ENCODE data around the gene PIP5K1C.

PIP5K1C gene

GRCh38 chr19:3604987-3605343 lies 95.3 kb downstream of the PIP5K1C start:
- TF ChIP-seq, protein P1, sequence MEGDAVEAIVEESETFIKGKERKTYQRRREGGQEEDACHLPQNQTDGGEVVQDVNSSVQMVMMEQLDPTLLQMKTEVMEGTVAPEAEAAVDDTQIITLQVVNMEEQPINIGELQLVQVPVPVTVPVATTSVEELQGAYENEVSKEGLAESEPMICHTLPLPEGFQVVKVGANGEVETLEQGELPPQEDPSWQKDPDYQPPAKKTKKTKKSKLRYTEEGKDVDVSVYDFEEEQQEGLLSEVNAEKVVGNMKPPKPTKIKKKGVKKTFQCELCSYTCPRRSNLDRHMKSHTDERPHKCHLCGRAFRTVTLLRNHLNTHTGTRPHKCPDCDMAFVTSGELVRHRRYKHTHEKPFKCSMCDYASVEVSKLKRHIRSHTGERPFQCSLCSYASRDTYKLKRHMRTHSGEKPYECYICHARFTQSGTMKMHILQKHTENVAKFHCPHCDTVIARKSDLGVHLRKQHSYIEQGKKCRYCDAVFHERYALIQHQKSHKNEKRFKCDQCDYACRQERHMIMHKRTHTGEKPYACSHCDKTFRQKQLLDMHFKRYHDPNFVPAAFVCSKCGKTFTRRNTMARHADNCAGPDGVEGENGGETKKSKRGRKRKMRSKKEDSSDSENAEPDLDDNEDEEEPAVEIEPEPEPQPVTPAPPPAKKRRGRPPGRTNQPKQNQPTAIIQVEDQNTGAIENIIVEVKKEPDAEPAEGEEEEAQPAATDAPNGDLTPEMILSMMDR (conservative IDR thresholded peaks at IDR 0.05; ENCODE audit: low read length): no peak
- no peak overlapping the region for H3K4me3 ChIP-seq (ENCODE audit: low read length)
- DNase-seq (ENCODE audit: low read depth): no peak

DNA sequence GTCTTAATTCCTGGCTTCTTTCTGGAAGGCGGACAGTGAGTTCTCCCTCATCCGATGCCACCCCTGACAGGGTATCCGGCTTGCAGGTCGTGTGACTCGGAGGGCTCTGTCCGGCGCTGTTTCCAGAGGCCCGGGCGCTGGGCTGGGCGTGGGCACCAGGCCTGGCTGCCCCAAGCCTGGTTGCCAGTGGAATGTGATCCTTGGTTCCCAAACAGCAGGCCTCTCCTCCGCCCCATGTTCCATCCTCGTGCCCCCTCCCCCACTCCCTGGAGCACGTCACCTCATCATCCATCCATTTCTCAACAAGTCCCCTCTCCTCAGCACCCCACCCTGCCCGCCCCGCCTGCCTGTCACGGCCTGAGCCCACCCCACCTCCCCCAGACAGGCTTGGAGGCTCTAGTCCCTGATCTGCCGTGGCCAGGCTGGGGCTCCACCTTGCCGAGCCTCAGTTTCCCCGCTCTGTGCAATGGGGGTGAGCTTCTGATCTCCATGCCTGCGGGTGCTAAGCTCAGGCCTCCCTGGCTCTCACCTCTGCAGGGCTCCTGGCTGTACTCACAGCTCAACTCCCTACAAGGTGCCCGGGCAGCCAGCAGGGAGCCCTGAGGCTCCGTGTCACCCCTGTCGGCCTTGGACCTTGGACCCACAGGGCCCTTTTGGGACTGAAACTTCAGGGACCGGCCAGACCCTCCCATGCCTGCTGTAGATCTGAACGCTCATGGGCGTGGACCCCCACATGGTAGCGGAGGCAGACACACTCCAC lies 95.9 kb downstream of the PIP5K1C start:
- no peak for DNase-seq (ENCODE audit: low read depth)
- H3K4me3 ChIP-seq (ENCODE audit: low read length): no peak overlapping the region
- TF ChIP-seq, protein P1 (conservative IDR thresholded peaks at IDR 0.05; ENCODE audit: low read length): no peak

DNA sequence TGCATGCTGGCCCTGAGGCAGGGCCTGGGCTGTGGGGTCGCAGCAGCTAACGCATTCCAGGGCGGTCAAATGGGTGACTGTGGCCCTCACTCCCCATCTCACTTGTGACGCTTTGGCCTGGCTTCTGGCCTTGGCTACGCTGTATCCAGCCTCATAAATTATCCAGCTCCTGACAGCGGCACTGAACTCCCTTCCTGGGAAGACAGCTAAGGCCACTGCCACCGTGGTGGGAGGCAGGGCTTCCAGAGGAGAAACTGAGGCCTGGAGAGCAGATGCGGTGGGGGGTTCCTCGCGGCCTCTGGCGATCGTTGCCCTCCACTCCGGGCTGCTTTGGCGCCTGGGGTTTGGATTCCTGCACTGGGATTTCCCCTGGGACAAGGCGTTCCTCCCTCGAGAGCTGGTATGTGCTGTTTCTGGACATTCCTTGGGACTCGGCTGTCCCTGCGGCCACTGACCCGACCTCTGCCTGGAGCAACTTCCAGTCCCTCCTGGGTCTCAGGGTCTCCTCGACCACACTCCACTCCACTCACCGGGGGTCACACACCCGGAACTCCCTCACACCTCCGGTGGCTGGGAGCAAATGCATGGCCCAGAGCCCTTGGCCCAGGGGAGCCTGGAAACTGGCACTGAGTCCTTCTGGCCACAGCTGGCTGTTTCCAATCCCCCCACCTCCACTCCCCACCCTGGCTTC lies 97.0 kb downstream of the PIP5K1C start:
- H3K4me3 ChIP-seq (ENCODE audit: low read length): no peak overlapping the region
- TF ChIP-seq, protein P1 (conservative IDR thresholded peaks at IDR 0.05; ENCODE audit: low read length): no peak
- no peak for DNase-seq (ENCODE audit: low read depth)

- TF ChIP-seq, protein P1 (conservative IDR thresholded peaks at IDR 0.05; ENCODE audit: low read length): no peak
- H3K4me3 ChIP-seq (ENCODE audit: low read length): no peak overlapping the region
- DNase-seq (ENCODE audit: low read depth): no peak
Measured at GRCh38 chr19:3601021-3601420, 99.2 kb downstream of the PIP5K1C start.

DNA sequence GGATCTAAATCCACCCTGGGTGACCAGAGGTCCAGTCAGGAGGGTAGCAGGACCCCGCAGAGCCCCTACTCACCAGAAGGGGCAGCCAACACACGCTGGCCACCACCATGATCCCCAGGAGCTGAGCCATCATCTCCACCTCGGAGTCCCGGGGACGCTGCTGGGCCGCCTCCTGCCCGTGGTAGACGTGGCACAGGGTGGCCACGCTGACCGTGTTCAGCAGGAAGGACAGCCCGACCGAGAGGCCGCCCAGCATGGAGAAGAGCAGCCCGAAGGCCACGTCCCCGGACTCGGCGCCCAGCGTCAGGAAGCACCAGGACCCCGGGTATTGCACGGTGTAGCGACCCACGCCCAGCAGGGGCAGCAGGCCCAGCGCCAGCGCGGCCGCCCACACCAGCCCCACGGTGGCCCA lies 100.5 kb downstream of the PIP5K1C start:
- DNase-seq (ENCODE audit: low read depth): no peak
- no peak overlapping the region for H3K4me3 ChIP-seq (ENCODE audit: low read length)
- TF ChIP-seq, protein P1 (conservative IDR thresholded peaks at IDR 0.05; ENCODE audit: low read length): 0 out of 2 replicates have a peak, but pooled peaks have one; percentile 7

DNA sequence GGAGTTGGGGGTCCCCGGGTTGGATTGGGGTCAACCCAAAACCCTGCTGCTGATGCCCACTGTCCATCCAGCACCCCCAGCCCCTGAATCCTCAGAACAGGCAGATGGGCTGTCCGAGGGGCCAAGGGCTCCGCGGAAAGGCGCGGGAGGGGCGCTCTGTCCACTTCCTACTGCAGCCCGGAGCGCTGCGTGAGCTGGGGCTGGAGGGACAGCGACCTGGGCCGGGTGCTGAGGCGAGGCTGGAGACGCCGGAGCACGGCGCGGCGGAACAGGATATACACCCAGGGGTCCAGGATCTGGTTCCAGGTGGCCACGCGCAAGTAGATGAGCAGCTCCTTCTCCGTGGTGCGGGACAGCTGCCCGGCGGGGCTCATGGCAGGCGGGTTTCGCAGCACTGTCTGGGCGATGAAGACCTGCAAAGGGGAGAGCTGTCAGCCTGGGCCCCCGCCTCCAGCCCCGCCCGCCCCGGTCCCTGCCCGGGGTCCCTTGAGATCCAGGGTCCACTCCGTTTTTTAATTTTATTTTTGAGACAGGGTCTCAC lies 104.7 kb downstream of the PIP5K1C start:
- DNase-seq (ENCODE audit: low read depth): no peak
- TF ChIP-seq, protein P1 (conservative IDR thresholded peaks at IDR 0.05; ENCODE audit: low read length): no peak
- H3K4me3 ChIP-seq (ENCODE audit: low read length): no peak overlapping the region
